Measurements from ENCODE around the gene CNTNAP2.

DNA sequence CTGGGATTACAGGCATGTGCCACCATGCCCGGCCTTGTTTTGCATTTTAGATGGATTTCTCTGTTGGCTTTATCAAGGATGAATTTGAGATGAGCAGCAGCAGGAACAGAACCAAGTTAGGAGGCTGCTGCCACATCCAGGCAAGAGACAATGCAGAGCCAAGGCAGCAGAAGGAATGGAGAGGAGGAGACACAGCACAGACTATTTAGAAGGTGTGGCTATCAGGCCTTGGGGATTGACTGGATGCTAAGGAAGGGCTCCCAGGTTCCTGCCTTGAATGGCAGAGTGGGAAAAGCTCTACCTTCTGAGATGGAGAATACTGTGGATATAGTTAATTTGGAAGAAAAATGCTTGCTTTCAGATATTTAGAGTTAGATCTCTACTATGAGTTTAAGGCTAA, 1989.3 kb downstream of the CNTNAP2 start:
- TF ChIP-seq, protein P1, sequence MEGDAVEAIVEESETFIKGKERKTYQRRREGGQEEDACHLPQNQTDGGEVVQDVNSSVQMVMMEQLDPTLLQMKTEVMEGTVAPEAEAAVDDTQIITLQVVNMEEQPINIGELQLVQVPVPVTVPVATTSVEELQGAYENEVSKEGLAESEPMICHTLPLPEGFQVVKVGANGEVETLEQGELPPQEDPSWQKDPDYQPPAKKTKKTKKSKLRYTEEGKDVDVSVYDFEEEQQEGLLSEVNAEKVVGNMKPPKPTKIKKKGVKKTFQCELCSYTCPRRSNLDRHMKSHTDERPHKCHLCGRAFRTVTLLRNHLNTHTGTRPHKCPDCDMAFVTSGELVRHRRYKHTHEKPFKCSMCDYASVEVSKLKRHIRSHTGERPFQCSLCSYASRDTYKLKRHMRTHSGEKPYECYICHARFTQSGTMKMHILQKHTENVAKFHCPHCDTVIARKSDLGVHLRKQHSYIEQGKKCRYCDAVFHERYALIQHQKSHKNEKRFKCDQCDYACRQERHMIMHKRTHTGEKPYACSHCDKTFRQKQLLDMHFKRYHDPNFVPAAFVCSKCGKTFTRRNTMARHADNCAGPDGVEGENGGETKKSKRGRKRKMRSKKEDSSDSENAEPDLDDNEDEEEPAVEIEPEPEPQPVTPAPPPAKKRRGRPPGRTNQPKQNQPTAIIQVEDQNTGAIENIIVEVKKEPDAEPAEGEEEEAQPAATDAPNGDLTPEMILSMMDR (conservative IDR thresholded peaks at IDR 0.05 in 1 of 2, IDR thresholded peaks at IDR 0.05 in 1 of 2; ENCODE audit: low read depth in 1 of 2, low read length in 2 of 2), result no peak
- TF ChIP-seq EZH2 (IDR thresholded peaks at IDR 0.05; ENCODE audit: low read length, missing control alignments), result no peak

All from fibroblast of lung (primary cell).